Adrenal gland (tissue), 5 donors: ENCODE data around the gene KPNA3.

ENCODE experiments used
- POLR2A ChIP-seq, 2 donors: fragments of 450-650 bp; IDR thresholded peaks; one replicate each; pipeline ENCODE4 v1.6.1; 2017; ENCODE audit warnings: antibody characterized with exemption in 2 of 2, mild to moderate bottlenecking in 2 of 2, moderate library complexity in 1 of 2
- TF ChIP-seq, protein P1 (sequence below), 6 experiments: fragments of 450-650 bp in 4 of 6; fragments of 200-600 bp in 2 of 6; sonication (generic) in 1 of 6; IDR thresholded peaks; 1 replicate in 5 of 6; 2 replicates in 1 of 6; pipeline versions ENCODE4 v1.5.1 to v1.8.0; 2016 to 2021; ENCODE audit warnings: antibody characterized with exemption in 6 of 6, mild to moderate bottlenecking in 2 of 6, moderate library complexity in 1 of 6
- donor health status: DM: no; HTN: no; CAD: no.

DNA sequence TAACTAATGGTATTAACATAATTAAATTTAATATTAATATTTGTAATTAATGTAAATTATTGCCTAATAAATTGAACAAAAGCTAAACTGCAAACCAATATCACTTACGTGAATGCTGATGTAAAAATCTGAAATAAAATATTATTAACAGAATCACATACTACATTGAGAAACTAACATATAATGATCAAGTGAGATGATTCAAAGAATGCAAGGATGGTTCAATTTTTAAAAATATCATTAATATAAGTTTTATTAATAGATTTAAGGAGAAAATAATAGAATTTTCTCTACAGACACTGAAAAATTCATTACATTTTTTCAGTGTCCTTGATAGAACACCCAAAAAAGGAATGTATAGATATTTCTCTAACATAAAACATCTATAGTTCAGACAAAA, 77.7 kb downstream of the KPNA3 start:
- TF ChIP-seq, protein P1, sequence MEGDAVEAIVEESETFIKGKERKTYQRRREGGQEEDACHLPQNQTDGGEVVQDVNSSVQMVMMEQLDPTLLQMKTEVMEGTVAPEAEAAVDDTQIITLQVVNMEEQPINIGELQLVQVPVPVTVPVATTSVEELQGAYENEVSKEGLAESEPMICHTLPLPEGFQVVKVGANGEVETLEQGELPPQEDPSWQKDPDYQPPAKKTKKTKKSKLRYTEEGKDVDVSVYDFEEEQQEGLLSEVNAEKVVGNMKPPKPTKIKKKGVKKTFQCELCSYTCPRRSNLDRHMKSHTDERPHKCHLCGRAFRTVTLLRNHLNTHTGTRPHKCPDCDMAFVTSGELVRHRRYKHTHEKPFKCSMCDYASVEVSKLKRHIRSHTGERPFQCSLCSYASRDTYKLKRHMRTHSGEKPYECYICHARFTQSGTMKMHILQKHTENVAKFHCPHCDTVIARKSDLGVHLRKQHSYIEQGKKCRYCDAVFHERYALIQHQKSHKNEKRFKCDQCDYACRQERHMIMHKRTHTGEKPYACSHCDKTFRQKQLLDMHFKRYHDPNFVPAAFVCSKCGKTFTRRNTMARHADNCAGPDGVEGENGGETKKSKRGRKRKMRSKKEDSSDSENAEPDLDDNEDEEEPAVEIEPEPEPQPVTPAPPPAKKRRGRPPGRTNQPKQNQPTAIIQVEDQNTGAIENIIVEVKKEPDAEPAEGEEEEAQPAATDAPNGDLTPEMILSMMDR (IDR thresholded peaks at IDR 0.05) = no peak
- no peak for TF ChIP-seq POLR2A (IDR thresholded peaks at IDR 0.05)
